CD4-positive, alpha-beta T cell treated with Interleukin-4 for 1 hour (primary cell): ENCODE data around the gene DBF4.
A peak's percentile ranks its signal among the peaks of the same experiment; 100 is the strongest.
"Not testable (repeated sequence)": the region's sequence is repeated elsewhere in the genome, so short reads cannot be mapped to it uniquely, and the experiment has no call there.

Experiments used
- DNase-seq, 2 donors: peaks; one replicate each; pipeline ENCODE4 v3.0.0-alpha.2; 2020 to 2022

DBF4 gene, protein sequence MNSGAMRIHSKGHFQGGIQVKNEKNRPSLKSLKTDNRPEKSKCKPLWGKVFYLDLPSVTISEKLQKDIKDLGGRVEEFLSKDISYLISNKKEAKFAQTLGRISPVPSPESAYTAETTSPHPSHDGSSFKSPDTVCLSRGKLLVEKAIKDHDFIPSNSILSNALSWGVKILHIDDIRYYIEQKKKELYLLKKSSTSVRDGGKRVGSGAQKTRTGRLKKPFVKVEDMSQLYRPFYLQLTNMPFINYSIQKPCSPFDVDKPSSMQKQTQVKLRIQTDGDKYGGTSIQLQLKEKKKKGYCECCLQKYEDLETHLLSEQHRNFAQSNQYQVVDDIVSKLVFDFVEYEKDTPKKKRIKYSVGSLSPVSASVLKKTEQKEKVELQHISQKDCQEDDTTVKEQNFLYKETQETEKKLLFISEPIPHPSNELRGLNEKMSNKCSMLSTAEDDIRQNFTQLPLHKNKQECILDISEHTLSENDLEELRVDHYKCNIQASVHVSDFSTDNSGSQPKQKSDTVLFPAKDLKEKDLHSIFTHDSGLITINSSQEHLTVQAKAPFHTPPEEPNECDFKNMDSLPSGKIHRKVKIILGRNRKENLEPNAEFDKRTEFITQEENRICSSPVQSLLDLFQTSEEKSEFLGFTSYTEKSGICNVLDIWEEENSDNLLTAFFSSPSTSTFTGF

GRCh38 chr7:87876040-87876868, at the start of gene DBF4, which contains the start of gene SLC25A40:
Gene DBF4 (plus strand): TSS chr7:87876493. CDS start chr7:87876733, 240 bp downstream.
Gene SLC25A40 (minus strand): TSS chr7:87876360. CDS start chr7:87858727, 17,633 bp downstream.
- DNase-seq = peak; percentile 93

DNA sequence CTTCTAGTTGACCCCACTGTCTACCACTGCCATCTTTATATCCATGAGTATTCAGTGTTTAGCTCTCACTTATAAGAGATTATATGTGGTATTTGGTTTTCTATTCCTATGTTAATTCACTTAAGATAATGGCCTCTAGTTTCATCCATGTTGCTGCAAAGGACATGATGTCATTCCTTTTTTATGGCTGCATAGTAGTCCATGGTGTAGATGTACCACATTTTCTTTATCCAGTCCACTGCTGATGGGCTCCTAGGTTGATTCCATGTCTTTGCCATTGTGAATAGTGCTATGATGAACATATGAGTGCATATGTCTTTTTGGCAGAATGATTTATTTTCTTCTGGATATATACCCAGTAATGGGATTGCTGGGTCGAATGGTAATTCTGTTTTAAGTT, 47.9 kb upstream of the DBF4 start:
- DNase-seq = not testable (repeated sequence)

DNA sequence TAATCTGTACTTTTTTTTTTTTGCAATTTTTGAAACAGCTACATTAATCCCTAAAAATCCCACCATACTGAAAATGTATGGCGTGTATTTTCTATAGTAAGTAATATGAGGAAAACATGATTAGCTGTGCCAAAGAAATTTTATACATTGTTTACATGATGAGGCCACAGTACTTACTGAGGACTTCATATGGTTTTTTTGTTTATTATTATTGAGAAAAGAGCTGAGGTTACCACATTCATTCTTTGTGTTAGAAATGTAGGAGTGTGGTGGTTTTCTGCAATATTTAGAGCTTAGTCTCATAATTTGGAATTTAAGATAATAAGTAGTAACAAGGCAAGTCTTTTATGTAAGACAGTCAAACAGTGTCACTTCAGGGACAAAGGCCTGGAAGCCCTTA, 45.2 kb upstream of the DBF4 start:
- DNase-seq = no peak

DNA sequence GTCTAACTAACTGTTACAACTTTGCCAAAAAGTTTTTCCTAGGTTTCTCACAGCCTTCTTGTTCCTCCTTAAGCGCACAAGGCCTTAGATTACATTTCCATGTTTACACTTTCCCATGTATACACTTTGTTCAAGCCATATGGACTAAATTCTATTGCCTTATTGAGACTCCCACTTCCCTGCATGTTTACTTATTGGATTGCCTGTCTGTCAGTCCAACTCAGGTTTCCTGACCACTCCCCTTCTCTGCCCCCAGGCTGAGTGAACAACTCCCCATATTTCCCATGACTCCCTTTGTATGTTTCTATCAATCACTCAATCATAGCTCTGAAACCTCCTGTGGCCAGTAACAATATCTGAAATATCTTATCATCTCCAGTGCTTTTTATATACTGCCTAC, 43.2 kb upstream of the DBF4 start:
- DNase-seq = no peak

- DNase-seq = no peak
Measured at GRCh38 chr7:87837597-87837996, 38.7 kb upstream of the DBF4 start.

DNA sequence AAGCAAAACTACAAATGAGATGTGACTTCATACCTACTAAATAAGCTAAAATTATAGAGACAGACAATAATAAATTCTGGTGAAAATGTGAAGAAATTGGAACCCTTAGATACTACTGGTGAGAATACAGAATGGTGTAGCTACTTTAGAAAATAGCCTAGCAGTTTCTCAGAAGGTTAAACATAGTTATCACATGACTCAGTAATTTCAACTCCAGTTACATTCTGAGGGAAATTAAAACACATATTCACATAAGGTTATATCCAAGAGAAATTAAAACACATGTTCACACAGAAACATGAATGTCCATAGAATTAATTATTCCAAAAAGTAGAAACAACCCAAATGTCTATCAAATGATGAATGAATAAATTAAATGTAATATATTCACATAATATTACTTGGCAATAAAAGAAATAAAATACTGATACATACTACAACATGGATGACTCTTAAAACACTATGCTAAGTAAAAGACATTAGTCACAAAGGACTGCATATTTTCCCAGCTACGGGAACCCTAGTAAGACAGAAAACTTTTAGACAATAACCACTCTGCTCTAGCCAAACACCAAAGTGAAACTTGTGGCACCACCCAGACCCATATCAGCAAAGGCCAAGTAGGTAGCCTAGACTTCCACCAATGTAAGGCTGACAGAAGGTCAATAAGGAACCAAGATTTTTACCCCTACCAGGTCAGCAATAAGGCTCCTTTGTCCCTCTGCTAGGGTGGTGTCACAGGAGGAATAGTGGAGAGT, 25.3 kb upstream of the DBF4 start:
- DNase-seq = no peak

DNA sequence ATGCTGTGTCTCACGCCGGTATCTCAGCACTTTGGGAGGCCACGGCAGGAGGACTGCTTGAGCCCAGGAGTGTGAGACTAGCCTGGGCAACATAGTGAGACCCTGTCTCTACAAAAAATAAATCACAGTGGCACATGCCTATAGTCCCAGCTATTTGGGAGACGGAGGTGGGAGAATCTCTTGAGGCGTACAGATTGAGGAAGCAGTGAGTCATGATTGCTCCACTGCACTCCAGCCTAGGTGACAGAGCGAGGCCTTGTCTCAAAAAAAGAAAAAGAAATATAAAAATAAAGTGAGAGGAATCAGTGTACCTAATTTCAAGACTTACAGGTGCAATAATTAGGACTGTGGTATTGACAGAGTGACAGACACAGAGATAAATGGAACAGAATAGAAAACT, 24.0 kb upstream of the DBF4 start:
- no peak for DNase-seq

- DNase-seq = peak in 1 of 2 donors; percentile 20
Measured at GRCh38 chr7:87853237-87853864, 22.9 kb upstream of the DBF4 start.

GRCh38 chr7:87858417-87859100, 17.7 kb upstream of the DBF4 start:
- no peak for DNase-seq

- DNase-seq = no peak
Measured at GRCh38 chr7:87866089-87866488, 10.2 kb upstream of the DBF4 start.

GRCh38 chr7:87866533-87866932, 9.8 kb upstream of the DBF4 start:
- not testable (repeated sequence) for DNase-seq

DNA sequence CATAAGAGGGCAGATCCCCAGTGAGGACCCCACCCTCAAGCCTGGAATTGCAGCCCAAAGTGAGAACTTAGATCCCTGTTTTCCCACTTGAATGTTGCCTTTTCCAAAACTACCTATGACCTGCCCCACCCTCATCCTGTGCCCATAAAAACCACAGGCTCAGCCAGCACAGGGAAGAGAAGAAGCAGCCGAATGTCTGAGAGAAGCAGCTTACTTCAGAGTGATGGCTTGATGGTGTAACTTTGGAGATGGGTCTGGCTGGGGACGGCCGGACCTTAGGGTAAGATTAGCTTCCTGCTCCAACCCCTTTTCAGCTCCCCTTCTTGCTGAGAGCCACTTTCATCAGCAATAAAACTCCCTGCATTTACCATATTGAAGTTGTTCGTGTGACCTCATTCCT, 5.8 kb upstream of the DBF4 start:
- DNase-seq = no peak

DNA sequence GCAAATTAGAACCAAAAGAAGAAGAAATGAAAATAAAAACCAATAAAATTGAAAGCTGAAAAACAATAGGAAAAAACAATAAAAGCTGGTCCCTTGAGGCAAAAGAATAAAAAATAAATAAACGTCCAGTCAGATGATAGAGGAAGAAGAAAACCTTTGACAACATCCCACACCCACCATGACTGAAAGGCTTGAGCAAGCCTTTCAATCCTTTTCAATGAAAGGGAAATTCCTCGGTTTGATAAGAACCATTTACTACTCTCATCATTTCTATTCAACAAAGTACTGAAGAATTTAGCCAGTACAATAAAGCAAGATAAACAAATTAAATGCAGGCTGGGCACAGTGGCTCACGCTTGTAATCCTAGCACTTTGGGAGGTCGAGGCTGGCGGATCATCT, 3.9 kb upstream of the DBF4 start:
- DNase-seq = no peak

GRCh38 chr7:87873328-87873727, 3.0 kb upstream of the DBF4 start:
- DNase-seq = not testable (repeated sequence)

DNA sequence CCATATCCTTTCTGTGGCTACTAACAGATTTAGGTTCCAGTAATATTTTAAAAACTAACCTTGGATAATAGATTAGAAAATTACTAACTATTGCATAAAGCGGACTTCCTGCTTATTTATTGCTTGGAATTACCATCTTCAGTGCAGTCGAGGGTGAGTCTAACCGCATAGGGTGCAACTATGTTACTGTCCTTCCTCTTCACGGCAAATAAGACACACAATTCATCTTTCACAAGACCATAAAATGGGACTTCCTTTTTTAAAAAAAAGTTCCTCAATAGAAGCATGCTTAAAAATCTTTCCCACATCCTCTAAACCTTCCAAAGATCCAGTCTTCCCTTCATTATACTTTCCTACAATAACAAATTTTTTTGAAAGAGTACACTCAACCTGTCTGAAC, 2.2 kb upstream of the DBF4 start:
- peak; percentile 24 to 27 for DNase-seq

- DNase-seq = peak in 1 of 2 donors; percentile 19
Measured at GRCh38 chr7:87875151-87876039, 898 bp upstream of the DBF4 start.

DNA sequence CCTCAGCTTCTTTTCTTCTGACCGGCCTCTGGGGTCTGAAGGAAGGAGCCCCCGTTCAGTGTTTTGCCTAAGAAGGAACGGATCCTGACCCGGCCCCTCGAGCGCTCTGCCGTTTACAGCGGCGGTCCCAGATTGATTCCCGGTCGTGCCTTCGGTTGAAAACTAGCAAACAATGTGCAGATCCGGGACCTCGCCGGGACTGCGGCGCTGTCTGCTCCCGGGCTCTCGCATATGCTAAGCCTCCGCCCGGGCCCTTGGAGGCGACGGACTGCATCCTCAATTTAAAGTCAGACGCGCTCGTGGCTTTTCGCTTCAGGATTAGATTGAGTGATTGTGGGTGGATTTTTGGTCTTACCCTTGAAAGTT, 559 bp downstream of the DBF4 start:
- DNase-seq = peak; percentile 37 to 41

DNA sequence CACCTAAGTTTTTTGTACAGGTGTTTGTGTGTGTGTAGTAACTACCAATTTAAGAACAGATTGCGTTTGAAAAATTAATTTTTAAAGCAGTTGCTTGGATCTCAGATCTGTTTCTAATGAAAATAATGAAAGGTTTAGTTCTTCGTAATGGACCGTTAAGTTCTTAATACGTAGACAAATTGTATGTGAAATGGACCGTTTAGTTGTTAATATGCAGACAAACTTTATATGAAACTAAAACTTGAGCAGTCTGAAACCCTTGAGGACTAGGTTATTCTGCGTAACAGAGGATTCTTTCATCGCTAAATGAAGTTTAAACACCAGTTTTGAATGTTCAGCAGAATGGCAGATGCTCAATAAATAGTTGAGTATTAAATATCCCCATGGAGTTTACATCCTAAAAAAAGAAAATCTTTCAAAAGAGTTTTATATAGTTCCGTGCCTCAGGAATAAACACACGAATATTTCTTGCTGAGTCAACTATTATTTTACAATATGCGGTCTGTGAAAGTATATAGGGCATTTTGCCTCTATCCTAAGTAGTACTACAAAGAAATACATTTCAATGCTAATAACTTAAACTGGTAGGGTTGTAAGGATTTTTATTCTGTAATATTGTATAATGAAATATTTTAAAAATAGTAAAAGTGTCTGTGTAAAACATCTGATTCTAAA, 1.2 kb downstream of the DBF4 start:
- no peak for DNase-seq

DNA sequence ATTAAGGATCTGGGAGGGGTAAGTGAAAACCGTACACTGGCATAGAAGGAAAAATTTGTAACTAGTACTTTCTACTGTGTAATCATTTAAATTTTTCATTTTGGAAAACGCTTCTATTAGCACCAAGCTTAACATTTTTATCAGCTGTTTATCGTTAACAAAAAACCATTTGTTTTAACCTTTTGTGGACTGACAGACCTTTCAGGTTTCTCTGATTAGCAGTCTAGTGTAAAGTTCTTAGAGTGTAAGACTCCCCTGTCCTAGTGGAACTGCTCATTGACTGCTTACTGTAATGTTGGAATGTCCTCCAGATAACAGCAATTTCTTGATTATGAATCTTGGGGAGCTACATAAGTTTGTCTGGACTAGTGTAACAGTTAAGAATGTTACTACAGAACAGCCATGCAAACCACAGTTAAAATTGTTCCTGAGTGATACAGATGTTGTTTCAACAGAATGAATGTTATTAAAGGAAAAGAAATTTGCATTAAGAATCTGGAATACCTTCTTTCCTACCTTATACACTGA, 2.0 kb downstream of the DBF4 start:
- DNase-seq = no peak
